ENCODE results near the gene EYA2.

- TF ChIP-seq POLR2A (IDR thresholded peaks at IDR 0.05; ENCODE audit: extremely low read depth, insufficient read length) (no peak), CTCF (IDR thresholded peaks at IDR 0.05; ENCODE audit: low read depth, low read length) (no peak), MYC (IDR thresholded peaks at IDR 0.05; ENCODE audit: low read depth, low read length) (no peak)
Observed at GRCh38 chr20:47044938-47045337, 150.3 kb downstream of the EYA2 start.

All from NB4 (cell line).